Activated CD8-positive, alpha-beta memory T cell treated with anti-CD3 and anti-CD28 coated beads, Interleukin-2, amount 50 U/mL, for 24 hours (primary cell): Measurements from ENCODE around the gene SLC1A1.

Source experiments
- DNase-seq: peaks from one replicate; pipeline ENCODE4 v3.0.0-alpha.2; 2020; ENCODE audit errors: extremely low read depth

Gene SLC1A1

DNA sequence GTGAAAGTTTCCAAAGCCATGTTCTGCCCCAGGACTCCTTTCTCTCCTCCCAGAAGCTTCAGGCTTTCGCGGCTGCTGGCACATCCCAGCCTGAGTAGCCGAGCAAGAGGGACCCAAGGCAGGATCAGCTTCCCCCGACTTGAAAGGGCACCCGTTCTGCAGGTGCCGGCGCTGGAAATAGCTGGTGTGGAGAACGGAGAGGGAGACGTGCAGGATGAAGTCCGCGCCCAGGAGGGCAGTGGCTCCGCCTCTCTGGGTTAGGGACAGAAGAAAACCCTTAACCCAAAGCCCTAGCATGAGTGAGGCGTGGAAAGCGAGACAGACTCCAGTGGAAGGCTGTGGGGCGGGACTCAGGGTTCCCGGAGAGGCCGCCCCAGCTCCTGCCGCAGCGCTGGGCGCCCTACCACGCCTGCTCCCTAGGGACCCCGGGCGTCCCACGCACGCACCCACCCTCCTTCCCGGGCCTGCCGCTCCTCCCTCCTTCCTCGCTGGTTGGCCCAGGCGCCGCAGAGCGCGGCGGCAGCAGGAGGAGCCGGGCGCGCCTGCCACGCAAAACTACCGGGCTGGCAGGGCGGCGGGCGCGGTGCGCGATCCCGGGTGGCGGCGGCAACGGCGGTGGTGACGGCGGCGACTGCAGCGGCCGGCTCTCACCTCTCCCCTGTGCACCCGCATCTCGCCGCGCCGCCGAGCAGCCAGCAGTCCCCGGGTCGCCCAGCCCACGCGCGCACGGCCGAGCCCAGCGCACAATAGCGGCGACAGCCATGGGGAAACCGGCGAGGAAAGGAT is at the start of gene SLC1A1:
Gene SLC1A1, plus strand, starts transcription at position 550 of the 786 bp plus-strand sequence. Its CDS starts 212 bp downstream, at position 762.
- DNase-seq: no peak

DNA sequence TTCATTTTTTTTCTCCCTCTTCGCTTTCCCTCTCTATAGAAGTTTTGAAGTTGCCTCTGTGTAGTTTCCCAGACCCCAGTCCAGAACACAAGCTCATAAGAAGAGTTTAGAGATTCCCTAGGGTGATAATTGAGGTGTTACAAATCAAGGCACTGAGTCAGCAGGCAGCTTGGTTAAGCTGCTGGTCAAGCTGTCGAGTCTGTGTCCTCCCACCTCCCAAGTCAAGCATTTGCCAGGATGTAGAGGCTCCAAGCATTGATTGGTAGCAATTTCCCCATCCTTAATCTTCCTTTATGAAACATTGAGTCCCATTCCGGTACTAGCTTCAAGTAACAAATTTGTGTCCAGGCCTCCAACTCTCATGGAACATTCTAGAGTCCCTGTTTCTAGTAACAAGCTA is 47.5 kb upstream of the SLC1A1 start:
- DNase-seq: no peak

- DNase-seq: no peak
These were observed 46.8 kb upstream of the SLC1A1 start for GRCh38 chr9:4443439-4443838.

DNA sequence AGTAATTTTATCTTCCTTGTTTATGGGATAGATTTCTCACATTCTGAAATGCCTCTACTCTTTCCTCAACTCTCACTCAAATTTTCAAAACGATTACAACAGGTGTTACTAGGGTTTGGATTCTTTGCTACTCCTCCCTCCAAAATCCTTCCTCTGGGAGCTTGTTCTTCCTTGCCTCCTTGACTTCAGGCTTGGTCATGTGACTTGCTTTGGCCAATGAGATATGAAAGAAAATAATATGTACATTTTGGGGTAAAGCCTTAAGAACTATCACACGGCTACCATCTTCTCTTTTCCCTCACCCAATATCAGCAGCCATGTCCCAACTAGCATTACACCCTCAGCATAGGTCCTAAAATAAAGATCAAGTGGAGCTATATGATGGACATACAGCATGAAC is 28.8 kb upstream of the SLC1A1 start:
- no peak for DNase-seq

DNA sequence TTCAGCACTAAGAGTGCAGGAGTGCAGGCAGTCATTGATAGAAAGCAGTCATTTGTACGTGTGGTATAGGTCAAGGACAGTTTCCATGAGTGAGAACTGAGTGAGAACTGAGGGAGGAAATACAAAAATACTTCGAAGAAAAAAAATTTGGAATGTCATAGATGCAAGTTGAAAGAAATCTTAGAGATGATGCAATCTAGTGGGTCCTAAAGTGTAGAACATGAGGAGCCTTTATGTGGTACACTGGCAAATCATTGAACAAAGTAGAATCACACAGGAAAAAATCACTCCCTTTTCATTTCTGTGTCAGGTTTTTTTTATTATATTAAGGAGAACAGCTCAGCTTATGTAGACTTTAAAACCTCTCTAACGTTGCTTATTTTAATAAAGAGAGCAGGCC is 26.4 kb upstream of the SLC1A1 start:
- no peak for DNase-seq

- no peak for DNase-seq
These were observed 25.3 kb upstream of the SLC1A1 start for GRCh38 chr9:4464911-4465513.

- no peak for DNase-seq
These were observed 24.4 kb upstream of the SLC1A1 start for GRCh38 chr9:4465910-4466309.

GRCh38 chr9:4475301-4475700 is 15.0 kb upstream of the SLC1A1 start:
- no peak for DNase-seq

DNA sequence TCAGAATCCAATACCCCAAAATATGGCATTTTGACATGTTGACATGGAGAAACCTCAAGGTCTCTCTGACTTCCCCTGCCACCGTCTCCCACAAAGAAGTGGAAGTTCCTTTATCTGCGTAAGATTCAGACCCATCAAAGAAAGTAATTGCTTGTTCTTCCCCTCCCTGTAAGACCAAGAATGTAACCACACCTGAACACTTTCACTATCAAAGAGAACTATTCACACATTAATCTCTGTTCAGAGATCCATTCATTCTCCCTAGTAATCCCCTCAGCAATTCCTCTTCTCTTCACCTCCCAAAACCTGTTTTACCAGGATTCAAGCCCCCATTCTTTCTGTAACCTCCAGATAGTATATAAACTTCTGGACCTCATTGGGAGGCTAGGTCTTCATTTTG is 4.1 kb upstream of the SLC1A1 start:
- DNase-seq: no peak

DNA sequence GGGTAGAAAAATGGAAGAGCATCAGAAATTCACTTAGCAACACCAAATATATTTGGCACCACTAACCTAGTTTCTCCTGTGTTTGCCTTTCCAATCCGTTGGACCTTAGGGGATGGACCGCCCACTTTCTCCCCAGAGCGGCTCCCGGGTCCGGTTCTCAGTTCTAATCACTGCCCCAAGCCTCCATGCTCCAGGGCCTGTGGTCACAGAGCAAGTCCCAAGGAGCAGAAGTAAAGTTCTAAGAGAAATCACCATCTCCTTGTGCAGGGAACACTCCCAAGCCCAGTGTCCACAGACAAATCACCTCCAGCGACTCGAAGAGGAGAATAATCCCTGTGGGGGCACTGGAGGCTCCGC is 728 bp upstream of the SLC1A1 start:
- DNase-seq: no peak

DNA sequence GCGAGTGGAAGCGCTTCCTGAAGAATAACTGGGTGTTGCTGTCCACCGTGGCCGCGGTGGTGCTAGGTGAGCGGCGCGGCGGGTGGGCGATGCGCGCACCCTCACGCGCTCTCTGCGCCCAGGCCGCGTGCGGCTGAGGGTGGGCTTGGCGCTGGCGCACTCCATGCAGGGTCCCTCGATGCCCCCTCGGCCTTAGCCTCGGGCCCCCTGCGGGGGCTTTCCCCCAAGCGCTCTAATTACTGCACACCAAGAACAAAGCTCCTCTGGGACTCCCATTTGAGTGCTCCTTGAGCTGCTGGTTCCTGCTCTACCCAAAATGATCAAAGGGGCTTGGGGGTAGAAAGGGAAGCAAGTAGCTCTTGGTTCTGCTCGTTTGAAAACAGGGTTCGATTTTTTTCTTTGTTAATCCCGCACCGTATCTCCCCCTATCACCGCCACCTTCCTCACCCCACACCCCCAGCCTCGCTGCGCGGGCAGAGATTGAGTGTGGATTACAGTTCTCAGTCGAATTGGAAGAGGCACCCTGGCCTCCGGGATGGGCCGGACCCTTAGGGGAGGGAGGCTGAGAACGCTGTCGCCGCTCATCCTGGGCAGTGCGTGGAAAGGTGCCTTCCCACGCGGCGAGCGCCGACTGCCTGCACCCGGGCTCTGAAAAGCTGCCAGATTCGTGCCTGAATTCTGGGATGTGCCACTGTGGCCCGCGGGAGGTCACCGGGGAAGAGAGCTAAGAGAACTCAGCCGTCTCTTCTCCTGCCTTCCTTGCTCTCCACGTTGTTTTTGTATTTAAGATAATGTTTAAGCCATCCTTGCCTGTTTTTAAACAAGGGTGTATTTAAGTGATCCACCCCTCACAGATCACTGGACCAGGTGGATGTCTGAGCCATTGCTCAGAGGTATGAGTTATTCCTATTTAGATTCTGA is 697 bp downstream of the SLC1A1 start:
- no peak for DNase-seq

GRCh38 chr9:4491626-4491975 is 1.3 kb downstream of the SLC1A1 start:
- DNase-seq: no peak

GRCh38 chr9:4494332-4494731 is 4.1 kb downstream of the SLC1A1 start:
- no peak for DNase-seq

DNA sequence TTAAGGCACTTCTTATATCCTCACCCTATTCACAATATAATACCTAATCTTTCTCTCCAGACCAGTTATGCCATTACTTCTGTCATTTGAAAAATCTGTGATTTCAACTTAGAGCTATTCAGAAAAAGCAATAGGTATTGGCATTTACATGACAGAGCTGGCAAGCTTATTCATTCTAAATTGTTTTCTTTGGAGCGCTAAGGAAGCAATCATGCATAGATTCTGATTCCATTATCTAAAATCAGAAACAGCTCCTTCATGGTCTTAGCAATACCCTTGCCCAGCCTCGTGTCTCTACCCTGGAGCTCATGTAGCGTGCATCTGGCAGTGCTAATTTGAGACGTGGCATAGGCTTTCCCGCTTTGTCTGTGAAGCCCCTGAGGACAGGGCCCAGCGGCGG is 4.5 kb downstream of the SLC1A1 start:
- DNase-seq: no peak

GRCh38 chr9:4495537-4495936 is 5.3 kb downstream of the SLC1A1 start:
- no peak for DNase-seq

GRCh38 chr9:4496497-4496896 is 6.2 kb downstream of the SLC1A1 start:
- no peak for DNase-seq

- DNase-seq: no peak
These were observed 7.1 kb downstream of the SLC1A1 start for GRCh38 chr9:4497395-4497794.

- no peak for DNase-seq
These were observed 7.6 kb downstream of the SLC1A1 start for GRCh38 chr9:4497855-4498254.

GRCh38 chr9:4499917-4500316 is 9.6 kb downstream of the SLC1A1 start:
- DNase-seq: no peak

DNA sequence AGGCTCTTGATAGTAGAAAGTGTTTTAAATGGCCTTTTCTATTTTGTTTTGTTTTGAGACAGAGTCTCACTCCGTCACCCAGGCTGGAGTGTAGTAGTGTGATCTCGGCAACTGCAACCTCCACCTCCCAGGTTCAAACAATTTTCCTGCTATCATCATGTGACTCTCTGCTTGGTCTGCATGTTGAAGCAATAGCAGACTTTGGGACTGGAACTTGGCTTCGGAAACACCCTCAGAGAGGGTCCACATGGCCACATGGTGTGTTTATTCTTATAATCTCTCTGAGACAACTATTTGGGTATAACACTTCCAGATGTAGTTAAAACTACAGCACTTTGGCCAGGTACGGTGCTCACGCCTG is 10.9 kb downstream of the SLC1A1 start:
- DNase-seq: no peak

- no peak for DNase-seq
These were observed 12.2 kb downstream of the SLC1A1 start for GRCh38 chr9:4502444-4502843.

DNA sequence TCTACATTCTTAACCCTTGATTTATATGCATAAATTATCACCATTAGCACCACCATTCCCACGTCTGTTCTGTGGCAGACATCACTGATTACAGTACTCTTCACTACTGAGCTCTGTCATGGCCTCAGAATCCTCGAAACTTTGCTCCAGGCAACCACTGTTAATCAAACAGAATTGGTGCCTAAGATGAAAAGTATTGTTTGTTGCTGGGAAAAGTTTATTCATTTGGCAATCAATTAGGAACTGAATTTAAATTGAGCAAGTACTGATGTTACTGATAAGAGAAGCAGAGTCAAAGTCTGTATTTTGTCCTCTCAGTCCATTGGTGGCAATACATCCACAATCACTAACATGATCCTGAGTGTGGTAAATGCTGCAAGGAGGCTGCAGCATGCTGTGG is 12.8 kb downstream of the SLC1A1 start:
- DNase-seq: no peak

GRCh38 chr9:4504250-4504649 is 14.0 kb downstream of the SLC1A1 start:
- DNase-seq: no peak
